ENCODE results near the gene VPS36.

- TF ChIP-seq CTCF (optimal IDR thresholded peaks at IDR 0.05 in 1 of 3, IDR thresholded peaks at IDR 0.05 in 1 of 3, conservative IDR thresholded peaks at IDR 0.05 in 1 of 3; ENCODE audit: extremely low read depth in 1 of 3, insufficient read depth in 2 of 3, low read length in 3 of 3) = no peak
- TF ChIP-seq EZH2 (IDR thresholded peaks at IDR 0.05; ENCODE audit: low read length) = no peak
Observed at GRCh38 chr13:52387721-52388120, 62.7 kb downstream of the VPS36 start.
